HG02623 (cell line): ENCODE results near the gene SPAG17.

Experiments used
- ATAC-seq: cut with Tn5 transposase; IDR thresholded peaks from one replicate; pipeline ENCODE4 v1.9.1; 2021; ENCODE audit warnings: moderate library complexity; ENCODE audit not compliant: unreplicated experiment

Gene SPAG17

GRCh38 chr1:117919376-117919775, 265.7 kb downstream of the SPAG17 start:
- no peak for ATAC-seq

GRCh38 chr1:117911051-117911450, 274.0 kb downstream of the SPAG17 start:
- ATAC-seq: no peak

GRCh38 chr1:117905019-117905418, 280.0 kb downstream of the SPAG17 start:
- no peak for ATAC-seq

- ATAC-seq: no peak
Measured at GRCh38 chr1:117904485-117904884, 280.5 kb downstream of the SPAG17 start.
